ENCODE measurements around the gene ARHGAP24. TPM values are rescaled to one million over a fixed set of nuclear protein-coding genes. Genes with fewer than 3 reads are reported as not detected.

Gene ARHGAP24
- total RNA-seq, 1 donor = 32.1 TPM

- Histone ChIP-seq H3K4me1 (ENCODE audit: insufficient read depth, low read length) (peaks cover 43% of the 10 kb centered on the region), H3K4me3 (ENCODE audit: low read length) (no peak overlapping the region), H3K27me3 (ENCODE audit: insufficient read depth, low read length) (no peaks in the 10 kb centered on the region), H3K9me3 (ENCODE audit: low read depth, low read length) (no peaks in the 10 kb centered on the region)
These were observed 194.3 kb downstream of the ARHGAP24 start for GRCh38 chr4:85669204-85669603.

- H3K4me3 ChIP-seq (ENCODE audit: low read length) = no peak overlapping the region
- H3K9me3 ChIP-seq (ENCODE audit: low read depth, low read length) = no peaks in the 10 kb centered on the region
- H3K27me3 ChIP-seq (ENCODE audit: insufficient read depth, low read length) = no peaks in the 10 kb centered on the region
- H3K4me1 ChIP-seq (ENCODE audit: insufficient read depth, low read length) = peaks cover 43% of the 10 kb centered on the region
These were observed 195.1 kb downstream of the ARHGAP24 start for GRCh38 chr4:85669992-85670548.

GRCh38 chr4:85671120-85671519 lies 196.2 kb downstream of the ARHGAP24 start:
- Histone ChIP-seq H3K4me1 (ENCODE audit: insufficient read depth, low read length) (peaks cover 43% of the 10 kb centered on the region), H3K27me3 (ENCODE audit: insufficient read depth, low read length) (no peaks in the 10 kb centered on the region), H3K9me3 (ENCODE audit: low read depth, low read length) (no peaks in the 10 kb centered on the region), H3K4me3 (ENCODE audit: low read length) (no peak overlapping the region)

- Histone ChIP-seq H3K4me3 (ENCODE audit: low read length) (no peak overlapping the region), H3K4me1 (ENCODE audit: insufficient read depth, low read length) (peaks cover 43% of the 10 kb centered on the region), H3K9me3 (ENCODE audit: low read depth, low read length) (no peaks in the 10 kb centered on the region), H3K27me3 (ENCODE audit: insufficient read depth, low read length) (no peaks in the 10 kb centered on the region)
These were observed 197.2 kb downstream of the ARHGAP24 start for GRCh38 chr4:85672116-85672515.

GRCh38 chr4:85672959-85673358 lies 198.0 kb downstream of the ARHGAP24 start:
- no peaks in the 10 kb centered on the region for H3K9me3 ChIP-seq (ENCODE audit: low read depth, low read length)
- peaks cover 43% of the 10 kb centered on the region for H3K4me1 ChIP-seq (ENCODE audit: insufficient read depth, low read length)
- no peak overlapping the region for H3K4me3 ChIP-seq (ENCODE audit: low read length)
- H3K27me3 ChIP-seq (ENCODE audit: insufficient read depth, low read length) = no peaks in the 10 kb centered on the region

- H3K4me1 ChIP-seq (ENCODE audit: insufficient read depth, low read length) = peaks cover 42% of the 10 kb centered on the region
- H3K9me3 ChIP-seq (ENCODE audit: low read depth, low read length) = no peaks in the 10 kb centered on the region
- no peak overlapping the region for H3K4me3 ChIP-seq (ENCODE audit: low read length)
- no peaks in the 10 kb centered on the region for H3K27me3 ChIP-seq (ENCODE audit: insufficient read depth, low read length)
These were observed 198.6 kb downstream of the ARHGAP24 start for GRCh38 chr4:85673540-85673939.

- H3K27me3 ChIP-seq (ENCODE audit: insufficient read depth, low read length) = no peaks in the 10 kb centered on the region
- peaks cover 47% of the 10 kb centered on the region for H3K4me1 ChIP-seq (ENCODE audit: insufficient read depth, low read length)
- no peak overlapping the region for H3K4me3 ChIP-seq (ENCODE audit: low read length)
- H3K9me3 ChIP-seq (ENCODE audit: low read depth, low read length) = no peaks in the 10 kb centered on the region
These were observed 200.4 kb downstream of the ARHGAP24 start for GRCh38 chr4:85675076-85676049.

- H3K27me3 ChIP-seq (ENCODE audit: insufficient read depth, low read length) = no peaks in the 10 kb centered on the region
- H3K9me3 ChIP-seq (ENCODE audit: low read depth, low read length) = no peaks in the 10 kb centered on the region
- peaks cover 52% of the 10 kb centered on the region for H3K4me1 ChIP-seq (ENCODE audit: insufficient read depth, low read length)
- H3K4me3 ChIP-seq (ENCODE audit: low read length) = no peak overlapping the region
These were observed 201.1 kb downstream of the ARHGAP24 start for GRCh38 chr4:85676050-85676425.

- H3K4me3 ChIP-seq (ENCODE audit: low read length) = no peak overlapping the region
- H3K4me1 ChIP-seq (ENCODE audit: insufficient read depth, low read length) = peaks cover 54% of the 10 kb centered on the region
- H3K9me3 ChIP-seq (ENCODE audit: low read depth, low read length) = no peaks in the 10 kb centered on the region
- H3K27me3 ChIP-seq (ENCODE audit: insufficient read depth, low read length) = no peaks in the 10 kb centered on the region
These were observed 202.1 kb downstream of the ARHGAP24 start for GRCh38 chr4:85676850-85677590.

- no peak overlapping the region for H3K4me3 ChIP-seq (ENCODE audit: low read length)
- peaks cover 32% of the 10 kb centered on the region for H3K4me1 ChIP-seq (ENCODE audit: insufficient read depth, low read length)
- H3K9me3 ChIP-seq (ENCODE audit: low read depth, low read length) = no peaks in the 10 kb centered on the region
- no peaks in the 10 kb centered on the region for H3K27me3 ChIP-seq (ENCODE audit: insufficient read depth, low read length)
These were observed 206.3 kb downstream of the ARHGAP24 start for GRCh38 chr4:85681221-85681657.

GRCh38 chr4:85681921-85682320 lies 207.0 kb downstream of the ARHGAP24 start:
- Histone ChIP-seq H3K4me3 (ENCODE audit: low read length) (no peak overlapping the region), H3K27me3 (ENCODE audit: insufficient read depth, low read length) (no peaks in the 10 kb centered on the region), H3K9me3 (ENCODE audit: low read depth, low read length) (no peaks in the 10 kb centered on the region), H3K4me1 (ENCODE audit: insufficient read depth, low read length) (peaks cover 32% of the 10 kb centered on the region)

- Histone ChIP-seq H3K27me3 (ENCODE audit: insufficient read depth, low read length) (no peaks in the 10 kb centered on the region), H3K9me3 (ENCODE audit: low read depth, low read length) (no peaks in the 10 kb centered on the region), H3K4me3 (ENCODE audit: low read length) (no peak overlapping the region), H3K4me1 (ENCODE audit: insufficient read depth, low read length) (peaks cover 32% of the 10 kb centered on the region)
These were observed 207.4 kb downstream of the ARHGAP24 start for GRCh38 chr4:85682391-85682790.

- H3K27me3 ChIP-seq (ENCODE audit: insufficient read depth, low read length) = no peaks in the 10 kb centered on the region
- peaks cover 21% of the 10 kb centered on the region for H3K4me1 ChIP-seq (ENCODE audit: insufficient read depth, low read length)
- no peak overlapping the region for H3K4me3 ChIP-seq (ENCODE audit: low read length)
- H3K9me3 ChIP-seq (ENCODE audit: low read depth, low read length) = no peaks in the 10 kb centered on the region
These were observed 209.7 kb downstream of the ARHGAP24 start for GRCh38 chr4:85684676-85685075.

GRCh38 chr4:85686398-85686797 lies 211.4 kb downstream of the ARHGAP24 start:
- H3K4me3 ChIP-seq (ENCODE audit: low read length) = no peak overlapping the region
- H3K9me3 ChIP-seq (ENCODE audit: low read depth, low read length) = no peaks in the 10 kb centered on the region
- H3K27me3 ChIP-seq (ENCODE audit: insufficient read depth, low read length) = no peaks in the 10 kb centered on the region
- peaks cover 5% of the 10 kb centered on the region for H3K4me1 ChIP-seq (ENCODE audit: insufficient read depth, low read length)

Data from mononuclear cell (primary cell).